WERI-Rb-1 (cell line): ENCODE data around the gene NPAS3.

Source experiments
- DNase-seq: peaks from one replicate; pipeline ENCODE4 v3.0.0-alpha.2; 2020
- H3K27ac ChIP-seq: fragments of 250-450 bp; sonication (Bioruptor Pico); 2 replicates; pipeline ENCODE4 v1.5.1; 2020; ENCODE audit warnings: mild to moderate bottlenecking, moderate library complexity
- H3K27me3 ChIP-seq: fragments of 250-450 bp; sonication (Bioruptor Pico); 2 replicates; pipeline ENCODE4 v1.5.1; 2021; ENCODE audit warnings: mild to moderate bottlenecking, low read depth, moderate library complexity; ENCODE audit not compliant: insufficient read depth, severe bottlenecking
- H3K36me3 ChIP-seq: fragments of 250-450 bp; sonication (Bioruptor Pico); 2 replicates; pipeline ENCODE4 v1.5.1; 2020; ENCODE audit warnings: mild to moderate bottlenecking, moderate library complexity
- H3K4me3 ChIP-seq: 2 replicates; pipeline ENCODE4 v1.5.1; 2011; ENCODE audit warnings: low read depth, mild to moderate bottlenecking, control low read depth, low read length
- H3K9me3 ChIP-seq: fragments of 250-450 bp; sonication (Bioruptor Pico); 2 replicates; pipeline ENCODE4 v1.5.1; 2021; ENCODE audit warnings: mild to moderate bottlenecking, moderate library complexity; ENCODE audit not compliant: severe bottlenecking
- TF ChIP-seq, protein P1 (sequence below): IDR thresholded peaks from 2 replicates; pipeline ENCODE4 v1.5.1; 2011; ENCODE audit warnings: low read depth, mild to moderate bottlenecking, control low read depth, inconsistent platforms, low read length

The NPAS3 gene

GRCh38 chr14:33505963-33506329 is 567.3 kb downstream of the NPAS3 start:
- Histone ChIP-seq H3K4me3 (no peak overlapping the region), H3K9me3 (no peaks in the 10 kb centered on the region), H3K27ac (no peak overlapping the region), H3K36me3 (no peaks in the 10 kb centered on the region), H3K27me3 (no peaks in the 10 kb centered on the region)
- DNase-seq: no peak
- TF ChIP-seq, protein P1, sequence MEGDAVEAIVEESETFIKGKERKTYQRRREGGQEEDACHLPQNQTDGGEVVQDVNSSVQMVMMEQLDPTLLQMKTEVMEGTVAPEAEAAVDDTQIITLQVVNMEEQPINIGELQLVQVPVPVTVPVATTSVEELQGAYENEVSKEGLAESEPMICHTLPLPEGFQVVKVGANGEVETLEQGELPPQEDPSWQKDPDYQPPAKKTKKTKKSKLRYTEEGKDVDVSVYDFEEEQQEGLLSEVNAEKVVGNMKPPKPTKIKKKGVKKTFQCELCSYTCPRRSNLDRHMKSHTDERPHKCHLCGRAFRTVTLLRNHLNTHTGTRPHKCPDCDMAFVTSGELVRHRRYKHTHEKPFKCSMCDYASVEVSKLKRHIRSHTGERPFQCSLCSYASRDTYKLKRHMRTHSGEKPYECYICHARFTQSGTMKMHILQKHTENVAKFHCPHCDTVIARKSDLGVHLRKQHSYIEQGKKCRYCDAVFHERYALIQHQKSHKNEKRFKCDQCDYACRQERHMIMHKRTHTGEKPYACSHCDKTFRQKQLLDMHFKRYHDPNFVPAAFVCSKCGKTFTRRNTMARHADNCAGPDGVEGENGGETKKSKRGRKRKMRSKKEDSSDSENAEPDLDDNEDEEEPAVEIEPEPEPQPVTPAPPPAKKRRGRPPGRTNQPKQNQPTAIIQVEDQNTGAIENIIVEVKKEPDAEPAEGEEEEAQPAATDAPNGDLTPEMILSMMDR: no peak

DNA sequence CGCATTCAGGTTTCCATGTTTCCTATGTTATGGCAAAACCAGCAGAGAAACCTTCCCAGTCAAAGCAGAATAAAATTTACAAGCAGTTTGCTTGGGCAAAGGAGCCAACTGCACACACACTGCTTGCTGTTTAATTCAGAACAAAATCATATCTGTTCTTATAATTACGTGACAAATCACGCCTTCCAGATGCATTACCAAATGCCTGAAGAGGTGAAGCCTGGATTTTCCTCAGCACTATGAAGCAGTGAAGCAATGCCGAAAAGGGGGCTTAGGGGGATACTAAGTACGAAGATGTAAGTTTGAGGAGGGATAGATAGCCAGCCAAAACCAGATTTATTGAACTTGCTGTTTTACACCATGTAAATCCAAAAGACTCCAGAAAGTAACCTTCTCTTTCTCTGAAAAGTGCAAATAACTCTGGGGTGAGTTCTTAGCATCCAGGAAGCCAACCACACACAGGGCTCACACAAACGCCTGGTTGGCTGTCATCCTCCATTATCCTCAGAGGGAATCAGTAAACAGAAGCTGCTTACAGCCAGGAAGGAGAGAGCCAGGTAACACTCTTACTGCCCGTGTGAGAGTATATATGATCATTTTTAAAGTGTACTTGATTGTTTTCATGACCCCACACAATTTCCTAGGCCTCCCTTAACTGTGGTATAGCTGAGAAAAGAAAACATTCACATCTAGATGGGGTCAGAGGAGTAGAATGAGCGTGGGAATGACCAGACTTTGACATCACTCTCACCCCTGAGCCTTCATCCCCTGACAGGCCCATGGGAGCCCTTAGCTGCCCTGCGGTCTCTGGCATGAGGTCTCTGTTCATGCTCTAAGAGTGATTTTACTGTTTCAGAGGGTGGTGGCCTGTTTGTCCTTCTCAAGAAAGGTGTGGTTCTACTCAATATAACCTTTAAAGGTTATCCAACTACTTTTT is 569.7 kb downstream of the NPAS3 start:
- Histone ChIP-seq H3K27ac (no peak overlapping the region), H3K4me3 (no peak overlapping the region), H3K27me3 (no peaks in the 10 kb centered on the region), H3K9me3 (no peaks in the 10 kb centered on the region), H3K36me3 (no peaks in the 10 kb centered on the region)
- TF ChIP-seq, protein P1: no peak
- peak; percentile 27 for DNase-seq

GRCh38 chr14:33509454-33509853 is 570.8 kb downstream of the NPAS3 start:
- TF ChIP-seq, protein P1: no peak
- Histone ChIP-seq H3K27me3 (no peaks in the 10 kb centered on the region), H3K9me3 (no peaks in the 10 kb centered on the region), H3K36me3 (no peaks in the 10 kb centered on the region), H3K4me3 (no peak overlapping the region), H3K27ac (no peak overlapping the region)
- no peak for DNase-seq

DNA sequence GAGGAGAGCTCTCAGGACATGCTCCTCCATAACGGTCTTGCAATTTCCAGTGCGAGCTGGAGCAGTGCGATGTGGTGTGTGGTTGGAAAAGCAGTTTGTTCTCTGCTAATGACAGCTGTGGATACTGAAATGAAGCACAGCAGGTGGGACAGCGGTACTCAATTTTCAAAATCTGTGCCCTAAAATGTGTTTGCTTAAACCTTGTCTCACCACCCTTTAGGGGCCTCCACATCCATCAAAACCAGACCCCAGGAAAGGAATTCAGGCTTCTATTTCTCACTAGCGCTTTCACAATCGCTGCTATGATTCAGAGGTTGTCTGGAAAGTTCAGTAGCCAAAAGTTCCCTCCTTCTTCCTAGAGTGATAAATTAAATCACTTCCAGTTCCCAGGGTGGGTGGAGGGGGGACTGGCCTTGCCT is 571.4 kb downstream of the NPAS3 start:
- Histone ChIP-seq H3K4me3 (no peak overlapping the region), H3K27ac (no peak overlapping the region), H3K36me3 (no peaks in the 10 kb centered on the region), H3K27me3 (no peaks in the 10 kb centered on the region), H3K9me3 (no peaks in the 10 kb centered on the region)
- DNase-seq: no peak
- TF ChIP-seq, protein P1: no peak

DNA sequence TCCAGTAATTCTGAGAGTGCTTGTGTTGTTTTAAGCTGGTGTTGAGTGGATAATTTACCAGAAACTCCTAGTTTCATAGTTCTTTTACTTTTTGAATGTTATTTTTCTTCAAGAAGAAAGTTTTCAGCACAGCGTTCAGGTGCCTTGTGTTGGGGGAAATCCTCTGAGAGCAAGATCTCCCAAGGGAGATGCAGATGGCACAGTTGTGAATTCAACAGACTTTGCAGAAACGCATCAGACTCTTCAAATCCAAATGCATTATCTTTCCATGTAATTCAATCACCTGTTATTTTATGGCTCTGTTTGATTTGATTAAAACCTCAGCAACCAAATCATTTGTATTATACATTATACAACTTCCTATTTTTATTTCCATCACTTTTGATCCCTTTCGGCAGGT is 572.3 kb downstream of the NPAS3 start:
- no peaks in the 10 kb centered on the region for H3K36me3 ChIP-seq
- H3K27ac ChIP-seq: no peak overlapping the region
- H3K4me3 ChIP-seq: no peak overlapping the region
- H3K9me3 ChIP-seq: no peaks in the 10 kb centered on the region
- DNase-seq: no peak
- TF ChIP-seq, protein P1: no peak
- H3K27me3 ChIP-seq: no peaks in the 10 kb centered on the region
